K562 (cell line): ENCODE results near the gene WDR62.

Experiments
- FOXJ3 ChIP-seq: sonication (generic); formaldehyde crosslinking; IDR thresholded peaks from 2 replicates; pipeline ENCODE4 v1.4.0; 2020; ENCODE audit warnings: mild to moderate bottlenecking, missing genetic modification reagents
- NFATC3 ChIP-seq: fragments of 450-650 bp; IDR thresholded peaks from 2 replicates; pipeline ENCODE4 v1.6.1; 2017; ENCODE audit warnings: mild to moderate bottlenecking
- POLR2AphosphoS5 ChIP-seq: IDR thresholded peaks from 2 replicates; pipeline ENCODE4 v1.6.1; 2011; ENCODE audit warnings: mild to moderate bottlenecking, low read depth, low read length, moderate library complexity; ENCODE audit not compliant: control insufficient read depth, insufficient read depth
- ZBTB43 ChIP-seq: sonication (generic); formaldehyde crosslinking; IDR thresholded peaks from 2 replicates; pipeline ENCODE4 v1.8.0; 2023; ENCODE audit warnings: mild to moderate bottlenecking, missing genetic modification reagents
- ZC3H8 ChIP-seq: fragments of 450-650 bp; IDR thresholded peaks from 2 replicates; pipeline ENCODE4 v1.6.1; 2017
- ZNF133 ChIP-seq: fragments of 250-450 bp; sonication (Bioruptor Pico); IDR thresholded peaks from 2 replicates; pipeline ENCODE4 v1.4.0; 2020; ENCODE audit warnings: mild to moderate bottlenecking
- TF ChIP-seq, protein P1 (sequence below): fragments of 450-650 bp; formaldehyde crosslinking; IDR thresholded peaks from 2 replicates; pipeline ENCODE4 v1.4.0; 2020; ENCODE audit warnings: mild to moderate bottlenecking, moderate library complexity

- TF ChIP-seq ZC3H8 (no peak), ZNF133 (CRISPR knock-in tag) (no peak), ZBTB43 (CRISPR knock-in tag) (no peak), POLR2AphosphoS5 (no peak), FOXJ3 (no peak), NFATC3 (no peak)
- TF ChIP-seq, protein P1, sequence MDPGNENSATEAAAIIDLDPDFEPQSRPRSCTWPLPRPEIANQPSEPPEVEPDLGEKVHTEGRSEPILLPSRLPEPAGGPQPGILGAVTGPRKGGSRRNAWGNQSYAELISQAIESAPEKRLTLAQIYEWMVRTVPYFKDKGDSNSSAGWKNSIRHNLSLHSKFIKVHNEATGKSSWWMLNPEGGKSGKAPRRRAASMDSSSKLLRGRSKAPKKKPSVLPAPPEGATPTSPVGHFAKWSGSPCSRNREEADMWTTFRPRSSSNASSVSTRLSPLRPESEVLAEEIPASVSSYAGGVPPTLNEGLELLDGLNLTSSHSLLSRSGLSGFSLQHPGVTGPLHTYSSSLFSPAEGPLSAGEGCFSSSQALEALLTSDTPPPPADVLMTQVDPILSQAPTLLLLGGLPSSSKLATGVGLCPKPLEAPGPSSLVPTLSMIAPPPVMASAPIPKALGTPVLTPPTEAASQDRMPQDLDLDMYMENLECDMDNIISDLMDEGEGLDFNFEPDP (CRISPR knock-in tag) = no peak
These were observed 73.7 kb downstream of the WDR62 start for GRCh38 chr19:36128392-36128736.
